Measurements from ENCODE around the gene TMEM63C. TPM values are rescaled to one million over a fixed set of nuclear protein-coding genes. Genes with fewer than 3 reads are reported as not detected.

The TMEM63C gene
- total RNA-seq, 3 donors from 2014 or later, result 21.2 to 40.8 (median 34.9) TPM

DNA sequence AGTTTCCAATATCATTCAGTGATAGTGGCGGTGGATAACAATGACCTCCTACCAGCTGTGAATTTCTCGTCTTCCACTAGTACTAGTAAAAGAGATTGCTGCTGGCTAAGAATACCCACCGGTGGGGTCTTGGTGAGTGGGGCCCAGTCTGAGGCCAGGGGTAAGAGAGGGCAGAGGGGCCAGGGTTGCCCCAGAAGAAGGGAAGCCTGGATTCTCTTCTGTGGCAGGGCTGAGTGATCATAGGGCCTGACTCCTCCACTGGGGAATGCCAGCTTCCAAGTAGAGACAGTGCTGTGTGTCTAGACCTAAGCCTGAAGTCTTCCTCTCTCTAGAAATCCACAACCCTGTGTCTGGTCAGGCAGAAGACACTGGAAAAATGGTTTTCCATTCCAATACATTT is 5.8 kb upstream of the TMEM63C start:
- intact Hi-C loops (cut with DNase I, micrococcal nuclease), result no loop called here
- DNase-seq (no peak), ATAC-seq (no peak)
- Histone ChIP-seq H3K36me3 (ENCODE audit: low read depth) (no peaks in the 10 kb centered on the region), H3K4me1 (ENCODE audit: low read depth) (no peaks in the 10 kb centered on the region), H3K4me3 (no peak overlapping the region), H3K9me3 (no peaks in the 10 kb centered on the region)
- TF ChIP-seq, protein P1, sequence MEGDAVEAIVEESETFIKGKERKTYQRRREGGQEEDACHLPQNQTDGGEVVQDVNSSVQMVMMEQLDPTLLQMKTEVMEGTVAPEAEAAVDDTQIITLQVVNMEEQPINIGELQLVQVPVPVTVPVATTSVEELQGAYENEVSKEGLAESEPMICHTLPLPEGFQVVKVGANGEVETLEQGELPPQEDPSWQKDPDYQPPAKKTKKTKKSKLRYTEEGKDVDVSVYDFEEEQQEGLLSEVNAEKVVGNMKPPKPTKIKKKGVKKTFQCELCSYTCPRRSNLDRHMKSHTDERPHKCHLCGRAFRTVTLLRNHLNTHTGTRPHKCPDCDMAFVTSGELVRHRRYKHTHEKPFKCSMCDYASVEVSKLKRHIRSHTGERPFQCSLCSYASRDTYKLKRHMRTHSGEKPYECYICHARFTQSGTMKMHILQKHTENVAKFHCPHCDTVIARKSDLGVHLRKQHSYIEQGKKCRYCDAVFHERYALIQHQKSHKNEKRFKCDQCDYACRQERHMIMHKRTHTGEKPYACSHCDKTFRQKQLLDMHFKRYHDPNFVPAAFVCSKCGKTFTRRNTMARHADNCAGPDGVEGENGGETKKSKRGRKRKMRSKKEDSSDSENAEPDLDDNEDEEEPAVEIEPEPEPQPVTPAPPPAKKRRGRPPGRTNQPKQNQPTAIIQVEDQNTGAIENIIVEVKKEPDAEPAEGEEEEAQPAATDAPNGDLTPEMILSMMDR (IDR thresholded peaks at IDR 0.05), result no peak

DNA sequence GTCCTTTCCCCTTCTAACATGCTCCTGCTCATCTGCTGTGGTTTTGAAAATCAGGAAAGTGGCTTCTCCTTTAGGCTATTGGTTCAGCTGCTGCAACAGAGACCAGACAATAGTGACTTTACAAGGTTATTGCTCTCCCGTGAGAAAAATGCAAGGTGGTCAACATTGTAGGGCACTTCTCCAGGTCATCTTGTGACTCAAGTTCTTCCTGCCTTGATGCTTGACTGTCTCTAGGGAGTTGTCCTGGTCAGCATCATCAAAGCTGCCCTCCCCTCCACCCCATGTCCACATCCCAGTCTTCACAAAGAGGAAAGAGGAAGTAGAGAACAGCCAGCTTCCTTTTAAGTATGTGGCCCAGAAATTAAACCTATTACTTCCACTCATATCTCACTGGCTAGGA is 3.9 kb upstream of the TMEM63C start:
- H3K4me1 ChIP-seq (ENCODE audit: low read depth), result peaks cover 8% of the 10 kb centered on the region
- H3K9me3 ChIP-seq, result no peaks in the 10 kb centered on the region
- H3K36me3 ChIP-seq (ENCODE audit: low read depth), result no peaks in the 10 kb centered on the region
- no peak overlapping the region for H3K4me3 ChIP-seq
- intact Hi-C loops (cut with DNase I, micrococcal nuclease), result no loop called here
- no peak for DNase-seq
- TF ChIP-seq, protein P1 (IDR thresholded peaks at IDR 0.05), result no peak
- no peak for ATAC-seq

DNA sequence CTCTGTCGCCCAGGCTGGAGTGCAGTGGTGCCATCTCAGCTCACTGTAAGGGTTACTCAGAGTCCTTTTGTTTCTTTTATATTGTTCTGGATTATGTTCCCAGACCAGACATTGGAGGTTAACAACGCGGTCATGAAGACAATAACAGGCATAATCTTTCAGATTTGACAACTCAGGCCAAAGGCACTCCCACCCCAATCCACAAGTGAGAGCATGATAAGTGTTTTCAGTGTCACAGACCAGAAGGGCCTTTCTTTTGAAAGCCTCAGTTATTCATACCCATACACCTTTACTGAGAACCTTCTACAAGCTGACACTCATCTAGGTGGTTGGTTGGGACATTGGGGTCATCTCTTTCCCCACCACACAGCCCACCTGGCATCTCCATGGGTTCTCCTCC is 2.9 kb upstream of the TMEM63C start:
- no peak for DNase-seq

DNA sequence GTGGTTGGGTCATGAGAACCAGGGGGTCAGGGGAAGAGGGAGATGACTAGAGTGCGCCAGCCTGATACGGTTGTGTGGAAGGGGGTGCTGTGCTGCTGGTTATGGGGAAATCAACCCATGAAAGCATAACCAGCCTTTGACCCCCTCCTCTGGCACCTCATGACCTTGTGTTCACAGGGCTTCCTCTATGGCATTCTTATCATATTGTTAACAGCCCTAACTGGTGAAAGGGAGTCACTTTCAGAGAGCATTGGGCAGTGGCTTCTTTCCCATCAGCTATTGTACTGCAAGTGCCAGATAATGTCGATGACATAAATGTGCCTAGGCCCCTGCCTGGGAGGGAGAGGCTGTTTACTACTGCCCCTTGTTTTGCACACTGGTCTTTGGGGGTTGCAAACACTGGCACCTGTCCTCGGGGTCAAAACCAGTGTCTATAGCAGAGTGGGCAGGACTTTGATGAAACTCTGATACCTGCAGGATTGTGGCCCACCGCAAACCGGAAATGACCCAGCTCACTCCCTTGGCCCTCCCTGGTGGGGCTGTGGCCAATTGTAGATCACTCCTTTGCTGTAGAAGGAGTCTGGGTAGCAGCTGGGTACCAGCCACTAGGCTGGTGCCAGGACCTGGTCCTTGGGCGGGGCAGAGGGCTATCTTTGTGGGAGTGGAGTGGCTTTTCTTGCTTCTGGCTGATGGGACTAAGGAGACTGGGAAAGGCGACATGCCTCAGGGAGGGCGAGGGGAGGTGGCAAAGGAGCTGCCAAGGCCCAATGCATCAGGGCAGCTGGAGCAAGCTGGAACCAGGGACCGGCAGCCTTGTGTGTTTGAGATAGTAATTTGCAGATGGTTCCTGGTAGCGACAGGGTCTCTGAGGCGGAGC is 634 bp upstream of the TMEM63C start:
- peaks cover 34% of the 10 kb centered on the region for H3K4me1 ChIP-seq (ENCODE audit: low read depth)
- intact Hi-C loops (cut with DNase I, micrococcal nuclease), result no loop called here
- no peaks in the 10 kb centered on the region for H3K9me3 ChIP-seq
- ATAC-seq, result no peak
- no peaks in the 10 kb centered on the region for H3K36me3 ChIP-seq (ENCODE audit: low read depth)
- H3K4me3 ChIP-seq, result no peak overlapping the region
- no peak for DNase-seq
- TF ChIP-seq, protein P1 (IDR thresholded peaks at IDR 0.05), result no peak

More for the DNA sequence above, 2.9 kb upstream of the TMEM63C start:
- no peaks in the 10 kb centered on the region for H3K9me3 ChIP-seq
- TF ChIP-seq, protein P1 (IDR thresholded peaks at IDR 0.05), result no peak
- peaks cover 15% of the 10 kb centered on the region for H3K4me1 ChIP-seq (ENCODE audit: low read depth)
- H3K4me3 ChIP-seq, result no peak overlapping the region
- H3K36me3 ChIP-seq (ENCODE audit: low read depth), result no peaks in the 10 kb centered on the region
- no peak for ATAC-seq
- intact Hi-C loops (cut with DNase I, micrococcal nuclease), result no loop called here

DNA sequence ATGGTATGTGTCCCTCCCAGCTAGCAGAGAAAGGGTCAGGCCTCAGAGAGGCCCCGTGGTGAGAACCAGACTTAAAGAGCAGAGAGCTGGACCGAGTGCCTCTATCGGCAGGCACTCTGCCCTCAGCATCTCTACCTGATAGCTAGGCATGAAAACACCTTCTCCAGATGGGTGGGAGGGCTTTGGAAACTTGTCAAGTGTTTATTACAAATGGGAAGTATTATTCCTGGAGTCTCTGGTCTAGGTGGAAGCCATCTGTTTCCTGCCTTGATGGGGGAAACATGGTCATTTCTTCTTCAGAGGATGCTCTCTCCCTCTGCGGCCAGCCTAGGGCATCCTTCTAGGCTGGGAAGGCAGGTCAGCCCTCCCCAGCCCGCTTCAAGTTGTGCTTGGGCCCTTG is 2.3 kb downstream of the TMEM63C start:
- TF ChIP-seq, protein P1 (IDR thresholded peaks at IDR 0.05), result no peak
- Histone ChIP-seq H3K4me1 (ENCODE audit: low read depth) (peaks cover 41% of the 10 kb centered on the region), H3K9me3 (no peaks in the 10 kb centered on the region), H3K36me3 (ENCODE audit: low read depth) (no peaks in the 10 kb centered on the region), H3K4me3 (no peak overlapping the region)
- no peak for DNase-seq
- intact Hi-C loops (cut with DNase I, micrococcal nuclease), result no loop called here
- ATAC-seq, result no peak

Measured in mucosa of descending colon (tissue), 3 donors.